GM12892 (cell line): ENCODE results near the gene ZNF316.

Experiments used
- POLR2A ChIP-seq: IDR thresholded peaks from 2 replicates; pipeline ENCODE4 v1.6.1; 2011; ENCODE audit warnings: low read depth, low read length, control low read depth
- TAF1 ChIP-seq: IDR thresholded peaks from 2 replicates; pipeline ENCODE4 v1.6.1; 2011; ENCODE audit warnings: low read depth, mild to moderate bottlenecking, control low read depth, low read length, borderline replicate concordance

GRCh38 chr7:6628045-6628444, 9.1 kb upstream of the ZNF316 start:
- TF ChIP-seq TAF1 (no peak), POLR2A (no peak)
